Choroid plexus epithelial cell (primary cell): ENCODE data around the gene ABCC6.

Source experiments
- DNase-seq: peaks from one replicate; pipeline ENCODE4 v3.0.0-alpha.2; 2010; ENCODE audit warnings: low read depth
- H3K4me3 ChIP-seq: 2 replicates; pipeline ENCODE4 v1.5.1; 2011; ENCODE audit warnings: low read depth, mild to moderate bottlenecking, control low read depth, low read length, moderate library complexity
- CTCF ChIP-seq: conservative IDR thresholded peaks from 2 replicates; pipeline ENCODE4 v1.5.1; 2011; ENCODE audit warnings: low read depth, mild to moderate bottlenecking, control low read depth, inconsistent platforms, low read length, moderate library complexity

ABCC6 gene

DNA sequence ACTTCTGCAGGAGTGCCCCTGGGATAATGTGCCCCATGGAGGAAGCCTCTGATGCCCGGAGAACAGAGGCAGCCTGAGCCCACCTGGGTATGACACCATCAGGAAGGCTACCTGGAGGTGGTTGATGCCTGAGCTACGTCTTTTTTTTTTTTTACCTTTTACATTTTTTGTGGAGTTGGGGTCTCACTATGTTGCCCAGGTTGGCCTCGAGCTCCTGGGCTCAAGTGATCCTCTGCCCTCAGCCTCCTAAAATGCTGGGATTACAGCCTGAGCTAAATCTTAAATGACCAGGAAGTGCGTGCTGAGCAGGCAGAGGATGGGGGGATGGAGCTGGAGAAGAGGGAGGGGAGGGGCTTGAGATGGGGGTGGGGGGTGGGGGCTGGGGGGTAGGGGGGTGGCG lies 32.7 kb downstream of the ABCC6 start:
- no peak for DNase-seq
- TF ChIP-seq CTCF: no peak
- no peak overlapping the region for H3K4me3 ChIP-seq

GRCh38 chr16:16189842-16190241 lies 33.5 kb downstream of the ABCC6 start:
- no peak for TF ChIP-seq CTCF
- no peak overlapping the region for H3K4me3 ChIP-seq
- DNase-seq: no peak

- DNase-seq: no peak
- TF ChIP-seq CTCF: no peak
- H3K4me3 ChIP-seq: no peak overlapping the region
Measured at GRCh38 chr16:16188827-16189226, 34.5 kb downstream of the ABCC6 start.

- no peak for TF ChIP-seq CTCF
- H3K4me3 ChIP-seq: no peak overlapping the region
- DNase-seq: no peak
Measured at GRCh38 chr16:16186820-16187219, 36.5 kb downstream of the ABCC6 start.

DNA sequence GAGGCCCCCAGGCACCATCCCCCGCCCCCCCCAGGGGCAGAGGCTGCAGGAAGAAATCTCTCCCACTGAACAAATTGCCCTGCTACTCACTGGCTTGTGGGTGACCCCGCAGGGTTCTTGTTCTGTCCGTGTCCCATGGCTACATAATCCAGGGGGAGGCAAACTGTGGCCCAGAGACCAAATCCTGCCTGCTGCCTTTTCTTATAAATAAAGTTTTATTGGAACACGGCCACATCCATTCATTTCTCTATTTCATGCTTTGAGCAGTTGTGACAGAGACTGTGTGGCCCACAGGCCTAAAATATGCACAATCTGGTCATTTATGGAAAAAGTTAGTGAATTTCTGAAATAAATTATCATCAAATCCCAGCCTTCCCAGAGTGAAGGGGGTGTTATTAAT lies 38.2 kb downstream of the ABCC6 start:
- H3K4me3 ChIP-seq: no peak overlapping the region
- no peak for DNase-seq
- TF ChIP-seq CTCF: no peak

- no peak overlapping the region for H3K4me3 ChIP-seq
- no peak for DNase-seq
- TF ChIP-seq CTCF: no peak
Measured at GRCh38 chr16:16184594-16184993, 38.7 kb downstream of the ABCC6 start.

DNA sequence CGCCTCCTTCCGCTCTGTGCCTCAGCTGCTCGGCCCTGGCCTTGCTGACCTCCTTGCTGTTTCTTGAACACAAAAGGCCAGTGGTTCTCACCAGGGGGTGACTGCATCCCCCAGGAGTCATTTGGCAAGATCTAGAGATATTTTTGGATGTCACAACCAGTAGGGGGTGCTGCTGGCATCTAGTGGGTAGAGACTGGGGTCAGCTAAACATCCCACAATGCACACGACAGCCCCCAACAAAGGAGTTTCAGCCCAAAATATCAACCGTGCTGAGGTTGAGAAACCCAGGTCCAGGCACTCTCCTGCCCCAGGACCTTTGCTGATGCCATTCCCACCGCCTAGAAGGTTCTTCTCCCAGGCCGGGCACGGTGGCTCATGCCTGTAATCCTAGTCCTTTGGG lies 39.7 kb downstream of the ABCC6 start:
- peak; percentile 16 for DNase-seq
- TF ChIP-seq CTCF: peak; percentile 37
- H3K4me3 ChIP-seq: no peak overlapping the region
